ENCODE measurements around the gene TMEM100.

DNA sequence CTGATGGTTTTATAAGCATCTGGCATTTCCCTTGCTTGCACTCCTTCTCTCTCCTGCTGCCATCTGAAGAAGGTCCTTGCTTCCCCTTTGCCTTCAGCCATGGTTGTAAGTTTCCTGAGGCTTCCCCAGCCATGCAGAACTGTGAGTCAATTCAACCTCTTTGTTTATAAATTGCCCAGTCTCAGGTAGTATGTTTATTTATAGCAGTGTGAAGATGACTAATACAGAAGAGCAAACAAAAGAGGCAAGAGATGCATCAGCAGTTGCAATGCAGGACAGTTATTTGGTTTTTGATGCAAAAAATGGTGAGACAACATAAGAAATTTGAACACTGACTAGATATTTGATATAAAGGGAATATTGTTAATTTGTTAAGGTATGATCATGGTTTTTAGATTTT is 16.8 kb downstream of the TMEM100 start:
- TF ChIP-seq CTCF (IDR thresholded peaks at IDR 0.05), result no peak
- no peak for TF ChIP-seq POLR2A (IDR thresholded peaks at IDR 0.05)

All from lower leg skin (tissue), 3 donors.